ENCODE data around the gene GJB5.

- no peak for TF ChIP-seq CTCF (IDR thresholded peaks at IDR 0.05)
- TF ChIP-seq EZH2 (IDR thresholded peaks at IDR 0.05; ENCODE audit: borderline replicate concordance, insufficient read depth, low read depth, low read length, poor library complexity, severe bottlenecking) = no peak
Measured at GRCh38 chr1:34776911-34777310, 22.1 kb downstream of the GJB5 start.

All from B cell (primary cell).